ENCODE measurements around the gene MYH4.

MYH4 gene

GRCh38 chr17:10394201-10394887, 75.0 kb downstream of the MYH4 start:
- no peak for TF ChIP-seq CTCF (IDR thresholded peaks at IDR 0.05)

Measured in LNCAP (cell line).